ENCODE measurements around the gene NGEF.

The NGEF gene

DNA sequence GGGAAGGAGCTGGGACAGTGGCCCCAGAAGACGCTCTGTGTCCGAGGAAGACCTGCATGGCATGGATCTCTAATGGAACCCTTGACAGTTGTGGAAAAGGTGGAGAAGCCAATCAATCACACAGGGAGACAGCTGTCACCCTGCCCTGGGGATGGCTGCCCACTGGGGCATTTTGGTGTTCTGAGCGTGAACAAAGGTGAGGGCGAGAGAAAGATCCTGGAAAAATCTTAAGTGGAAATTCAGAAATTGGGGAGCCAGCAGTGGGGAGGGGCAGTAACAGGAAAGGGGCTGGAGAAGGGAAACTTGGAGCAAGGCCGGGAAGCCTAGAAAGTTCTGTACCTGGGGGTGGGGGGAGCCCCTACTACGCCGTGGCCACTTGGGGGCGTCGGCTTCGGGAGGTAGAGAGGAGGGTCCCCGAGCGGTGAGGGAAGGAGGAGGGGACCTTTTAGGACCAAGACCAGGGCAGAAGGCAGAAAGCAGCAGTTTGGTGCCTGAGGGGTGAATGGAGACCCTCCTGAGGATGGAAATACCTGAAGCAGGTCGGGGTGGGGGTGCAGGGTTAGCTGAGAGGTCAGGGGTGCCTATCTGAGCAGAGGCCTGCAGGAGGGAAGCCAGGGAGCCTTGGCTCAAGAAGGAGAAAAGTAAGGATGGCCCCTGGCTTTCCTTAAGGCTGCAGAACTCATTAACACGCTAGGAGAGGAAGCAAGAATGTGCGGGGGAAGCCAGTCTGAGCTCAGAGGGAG, 30.0 kb downstream of the NGEF start:
- no peak overlapping the region for H3K27ac Mint-ChIP-seq
- peaks cover 3% of the 10 kb centered on the region for H3K9me3 Mint-ChIP-seq
- H3K36me3 Mint-ChIP-seq, result peaks cover 6% of the 10 kb centered on the region
- DNase-seq (ENCODE audit: low spot score in 2 of 2), result no peak
- peaks cover 25% of the 10 kb centered on the region for H3K27me3 Mint-ChIP-seq
- peaks cover 3% of the 10 kb centered on the region for H3K4me1 Mint-ChIP-seq
- ATAC-seq (ENCODE audit: low read depth), result no peak
- H3K4me3 Mint-ChIP-seq, result no peak overlapping the region

GRCh38 chr2:232981767-232982360, 31.2 kb downstream of the NGEF start:
- peaks cover 6% of the 10 kb centered on the region for H3K36me3 Mint-ChIP-seq
- peaks cover 5% of the 10 kb centered on the region for H3K4me1 Mint-ChIP-seq
- no peak overlapping the region for H3K27ac Mint-ChIP-seq
- H3K4me3 Mint-ChIP-seq, result no peak overlapping the region
- ATAC-seq (ENCODE audit: low read depth) (no peak), DNase-seq (ENCODE audit: low spot score in 2 of 2) (no peak)
- H3K27me3 Mint-ChIP-seq, result peaks cover 30% of the 10 kb centered on the region
- peaks cover 3% of the 10 kb centered on the region for H3K9me3 Mint-ChIP-seq

GRCh38 chr2:232981356-232981755, 31.7 kb downstream of the NGEF start:
- H3K4me1 Mint-ChIP-seq, result peaks cover 5% of the 10 kb centered on the region
- no peak overlapping the region for H3K27ac Mint-ChIP-seq
- no peak overlapping the region for H3K4me3 Mint-ChIP-seq
- peaks cover 6% of the 10 kb centered on the region for H3K36me3 Mint-ChIP-seq
- H3K27me3 Mint-ChIP-seq, result peaks cover 32% of the 10 kb centered on the region
- ATAC-seq (ENCODE audit: low read depth) (no peak), DNase-seq (ENCODE audit: low spot score in 2 of 2) (no peak)
- peaks cover 3% of the 10 kb centered on the region for H3K9me3 Mint-ChIP-seq

- peaks cover 29% of the 10 kb centered on the region for H3K27me3 Mint-ChIP-seq
- peaks cover 5% of the 10 kb centered on the region for H3K4me1 Mint-ChIP-seq
- no peak for ATAC-seq (ENCODE audit: low read depth)
- no peak for DNase-seq (ENCODE audit: low spot score in 2 of 2)
- no peak overlapping the region for H3K4me3 Mint-ChIP-seq
- no peak overlapping the region for H3K27ac Mint-ChIP-seq
- H3K36me3 Mint-ChIP-seq, result peaks cover 4% of the 10 kb centered on the region
- H3K9me3 Mint-ChIP-seq, result no peaks in the 10 kb centered on the region
These were observed 32.4 kb downstream of the NGEF start for GRCh38 chr2:232980683-232981082.

- H3K9me3 Mint-ChIP-seq, result no peaks in the 10 kb centered on the region
- peaks cover 5% of the 10 kb centered on the region for H3K4me1 Mint-ChIP-seq
- H3K36me3 Mint-ChIP-seq, result peaks cover 4% of the 10 kb centered on the region
- H3K4me3 Mint-ChIP-seq, result no peak overlapping the region
- no peak overlapping the region for H3K27ac Mint-ChIP-seq
- no peak for DNase-seq (ENCODE audit: low spot score in 2 of 2)
- peaks cover 28% of the 10 kb centered on the region for H3K27me3 Mint-ChIP-seq
- no peak for ATAC-seq (ENCODE audit: low read depth)
These were observed 33.1 kb downstream of the NGEF start for GRCh38 chr2:232979871-232980461.

DNA sequence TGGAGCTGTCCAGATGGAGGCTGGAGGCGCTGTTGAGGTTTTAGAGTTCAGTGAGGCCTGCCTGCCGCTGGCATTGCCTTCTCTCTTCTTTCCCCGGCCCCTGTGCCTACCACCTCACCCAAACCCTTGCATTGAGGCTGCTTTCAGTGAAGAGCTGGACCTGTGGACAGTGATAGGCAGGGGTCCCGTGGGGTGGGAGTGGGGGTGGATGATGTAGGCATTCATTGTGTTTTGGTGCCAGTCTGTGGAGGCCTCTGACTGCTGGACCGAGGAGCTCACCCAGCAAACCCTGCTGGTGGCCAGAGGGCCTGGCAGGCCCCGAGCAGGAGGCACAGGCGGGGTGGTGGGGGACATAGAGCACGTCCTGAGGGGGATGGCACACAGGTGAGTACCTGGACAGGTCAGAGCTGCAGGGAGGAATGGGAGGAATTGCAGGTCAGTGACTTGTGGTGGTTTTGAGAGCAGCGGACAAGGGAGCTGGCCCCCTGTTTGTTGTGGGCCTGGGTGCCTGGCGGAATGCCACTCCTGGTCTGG, 35.6 kb downstream of the NGEF start:
- Mint-ChIP-seq H3K27ac (no peak overlapping the region), H3K4me1 (peaks cover 2% of the 10 kb centered on the region), H3K27me3 (peaks cover 20% of the 10 kb centered on the region), H3K36me3 (peaks cover 2% of the 10 kb centered on the region), H3K4me3 (no peak overlapping the region), H3K9me3 (no peaks in the 10 kb centered on the region)
- no peak for DNase-seq (ENCODE audit: low spot score in 2 of 2)
- no peak for ATAC-seq (ENCODE audit: low read depth)

DNA sequence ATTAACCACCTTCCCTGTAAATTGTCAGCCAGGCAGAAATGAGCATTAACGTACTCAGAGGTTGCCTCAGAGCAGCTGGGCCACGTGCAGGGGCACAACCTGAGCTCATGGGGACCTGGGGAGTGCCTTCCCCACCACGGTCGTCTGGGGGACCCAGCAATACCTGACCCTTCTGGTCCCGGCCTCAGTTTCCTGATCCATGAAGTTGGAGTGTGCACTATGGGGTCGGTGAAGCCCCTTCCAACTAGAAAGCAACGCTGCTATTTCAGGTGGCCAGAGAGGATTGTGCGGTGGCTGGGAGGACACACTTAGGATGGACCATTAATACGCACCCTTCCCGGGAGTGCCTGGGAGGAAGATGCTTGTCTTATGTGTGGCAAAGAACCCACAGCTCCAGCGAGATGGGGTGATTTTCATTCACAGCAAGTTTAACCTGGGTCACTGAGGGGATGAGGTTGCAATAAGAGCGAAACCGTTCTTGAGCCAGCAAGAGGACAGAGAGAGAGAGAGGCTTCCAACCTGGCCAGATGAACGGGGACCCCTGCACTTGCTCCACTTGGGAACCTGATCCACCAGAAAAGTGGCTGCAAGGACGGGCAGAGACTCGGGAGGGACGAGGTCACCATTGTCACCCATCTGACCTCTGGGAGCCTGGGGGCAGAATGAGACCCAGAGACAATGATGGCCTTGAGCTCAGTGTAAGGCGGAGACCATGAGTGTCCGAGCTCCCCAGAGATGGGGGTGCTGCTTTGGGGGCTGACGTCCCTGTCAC, 36.2 kb downstream of the NGEF start:
- H3K4me3 Mint-ChIP-seq, result no peak overlapping the region
- H3K4me1 Mint-ChIP-seq, result peaks cover 2% of the 10 kb centered on the region
- DNase-seq (ENCODE audit: low spot score in 2 of 2) (no peak), ATAC-seq (ENCODE audit: low read depth) (no peak)
- H3K9me3 Mint-ChIP-seq, result no peaks in the 10 kb centered on the region
- H3K27ac Mint-ChIP-seq, result no peak overlapping the region
- peaks cover 17% of the 10 kb centered on the region for H3K27me3 Mint-ChIP-seq
- H3K36me3 Mint-ChIP-seq, result peaks cover 2% of the 10 kb centered on the region

DNA sequence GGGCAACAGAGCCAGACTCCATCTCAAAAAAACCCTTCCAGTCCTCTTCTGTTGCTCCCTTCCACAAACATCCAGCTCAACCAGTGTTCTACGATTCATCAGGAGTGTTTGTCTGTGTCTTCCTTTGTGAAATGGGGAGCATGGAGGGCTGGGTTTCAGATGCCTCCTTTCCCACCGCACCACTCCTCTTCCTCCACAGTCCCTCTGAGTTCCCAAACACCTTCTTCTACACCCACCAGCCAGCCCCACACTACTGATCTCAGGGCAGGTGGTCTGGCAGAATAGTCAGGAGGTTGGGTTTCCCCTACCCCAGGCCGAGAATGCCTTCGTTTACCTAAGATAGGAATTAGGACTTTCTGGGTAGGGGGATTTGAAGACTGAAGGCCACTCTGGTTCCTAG, 36.9 kb downstream of the NGEF start:
- no peak for DNase-seq (ENCODE audit: low spot score in 2 of 2)
- Mint-ChIP-seq H3K27me3 (peaks cover 16% of the 10 kb centered on the region), H3K9me3 (no peaks in the 10 kb centered on the region), H3K36me3 (no peaks in the 10 kb centered on the region), H3K4me3 (no peak overlapping the region), H3K4me1 (peaks cover 2% of the 10 kb centered on the region), H3K27ac (no peak overlapping the region)
- no peak for ATAC-seq (ENCODE audit: low read depth)

- Mint-ChIP-seq H3K9me3 (no peaks in the 10 kb centered on the region), H3K4me1 (peaks cover 3% of the 10 kb centered on the region), H3K27me3 (peaks cover 13% of the 10 kb centered on the region), H3K4me3 (no peak overlapping the region), H3K36me3 (no peaks in the 10 kb centered on the region), H3K27ac (no peak overlapping the region)
- no peak for DNase-seq (ENCODE audit: low spot score in 2 of 2)
- ATAC-seq (ENCODE audit: low read depth), result no peak
These were observed 38.7 kb downstream of the NGEF start for GRCh38 chr2:232974396-232974795.

DNA sequence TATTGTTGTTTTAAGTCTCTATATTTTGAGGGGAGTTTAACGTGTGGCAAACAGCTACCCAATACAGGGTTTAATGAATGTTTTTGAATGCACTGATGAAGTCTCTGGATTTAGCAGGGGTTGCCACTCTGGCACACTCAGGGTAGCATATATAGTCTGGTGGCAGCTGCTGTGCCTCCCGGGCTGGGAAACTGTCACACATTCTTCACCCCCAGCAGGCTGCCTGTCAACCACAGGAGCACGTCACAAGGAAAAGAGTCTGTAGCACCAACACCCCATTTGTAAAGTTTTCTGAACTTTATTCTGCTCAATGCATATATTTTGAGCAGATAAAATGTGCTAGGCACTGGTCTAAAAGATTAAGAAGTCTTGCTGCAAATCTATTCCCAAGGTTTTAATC, 39.3 kb downstream of the NGEF start:
- Mint-ChIP-seq H3K9me3 (no peaks in the 10 kb centered on the region), H3K4me1 (peaks cover 4% of the 10 kb centered on the region), H3K27ac (no peak overlapping the region), H3K4me3 (no peak overlapping the region), H3K27me3 (peaks cover 13% of the 10 kb centered on the region), H3K36me3 (no peaks in the 10 kb centered on the region)
- DNase-seq (ENCODE audit: low spot score in 2 of 2) (no peak), ATAC-seq (ENCODE audit: low read depth) (no peak)

DNA sequence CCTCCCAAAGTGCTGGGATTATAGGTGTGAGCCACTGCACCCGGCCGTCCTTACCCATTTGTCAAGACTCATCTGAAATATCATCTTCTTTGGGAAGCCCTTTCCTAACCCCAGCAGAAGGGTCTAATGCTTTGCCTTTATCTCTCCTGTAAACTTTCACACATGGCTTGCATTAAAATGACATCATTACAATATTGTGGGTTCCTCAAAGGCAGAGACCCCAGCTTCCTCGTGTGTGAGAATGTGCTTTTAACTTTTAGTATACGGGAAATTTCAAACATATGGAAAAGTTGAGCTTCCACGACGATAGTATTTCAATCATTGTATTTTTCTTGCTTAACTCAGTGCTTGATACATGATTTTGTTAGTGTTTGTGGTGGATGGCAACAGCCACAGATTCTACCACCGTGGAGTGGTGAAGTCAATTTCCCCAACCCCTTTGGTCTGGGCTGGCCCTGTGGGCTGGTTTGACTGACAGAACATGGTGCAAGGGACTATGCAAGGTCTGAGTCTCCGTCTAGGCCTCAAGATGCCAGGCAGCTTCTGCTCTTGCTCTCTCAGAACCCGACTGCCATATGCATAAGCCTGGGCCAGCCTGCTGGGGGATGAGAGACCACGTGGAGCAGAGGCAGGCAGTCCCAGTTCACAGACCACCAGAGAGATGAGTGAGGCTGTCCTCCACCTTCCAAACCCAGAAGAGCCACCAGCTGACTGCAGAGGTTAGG, 39.9 kb downstream of the NGEF start:
- Mint-ChIP-seq H3K27ac (no peak overlapping the region), H3K27me3 (peaks cover 13% of the 10 kb centered on the region), H3K4me1 (peaks cover 4% of the 10 kb centered on the region), H3K36me3 (no peaks in the 10 kb centered on the region), H3K9me3 (no peaks in the 10 kb centered on the region), H3K4me3 (no peak overlapping the region)
- ATAC-seq (ENCODE audit: low read depth) (no peak), DNase-seq (ENCODE audit: low spot score in 2 of 2) (no peak)

DNA sequence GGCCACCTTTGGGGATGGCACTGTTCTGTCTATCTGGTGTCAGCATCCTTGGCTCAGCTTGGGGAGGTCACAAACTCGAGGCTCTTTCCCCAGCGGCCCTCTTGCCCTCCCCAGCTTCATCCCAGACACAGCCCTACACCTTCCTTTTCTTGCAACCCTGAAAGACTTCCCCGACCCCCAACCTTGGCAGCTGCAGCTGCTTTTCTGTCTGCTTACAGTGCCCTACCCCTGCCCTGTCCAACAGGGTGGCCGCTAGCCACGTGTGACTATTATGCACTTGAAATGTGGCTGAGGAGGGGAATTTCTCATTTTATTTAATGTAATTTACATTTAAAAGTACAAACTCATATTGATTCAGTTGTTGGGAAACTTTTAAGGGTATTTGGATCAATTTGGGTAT, 41.3 kb downstream of the NGEF start:
- Mint-ChIP-seq H3K4me1 (peaks cover 2% of the 10 kb centered on the region), H3K4me3 (no peak overlapping the region), H3K27me3 (peaks cover 5% of the 10 kb centered on the region), H3K9me3 (no peaks in the 10 kb centered on the region), H3K27ac (no peak overlapping the region), H3K36me3 (no peaks in the 10 kb centered on the region)
- DNase-seq (ENCODE audit: low spot score in 2 of 2) (no peak), ATAC-seq (ENCODE audit: low read depth) (no peak)

- Mint-ChIP-seq H3K27ac (no peak overlapping the region), H3K4me1 (peaks cover 2% of the 10 kb centered on the region), H3K36me3 (peaks cover 3% of the 10 kb centered on the region), H3K9me3 (no peaks in the 10 kb centered on the region), H3K27me3 (peaks cover 4% of the 10 kb centered on the region), H3K4me3 (no peak overlapping the region)
- DNase-seq (ENCODE audit: low spot score in 2 of 2) (no peak), ATAC-seq (ENCODE audit: low read depth) (no peak)
These were observed 43.0 kb downstream of the NGEF start for GRCh38 chr2:232970051-232970450.
